Activated CD8-positive, alpha-beta memory T cell treated with anti-CD3 and anti-CD28 coated beads, Interleukin-2, amount 10 ng/mL, durations not matched to agents 7 days and 5 days (primary cell): ENCODE results near the gene SLC2A4RG. TPM values are rescaled to one million over a fixed set of nuclear protein-coding genes. Genes with fewer than 3 reads are reported as not detected.

Experiments
- ATAC-seq: fragments of 150-1000 bp; cut with Tn5 transposase; one replicate; pipeline ENCODE4 v1.10.0; 2021; ENCODE audit warnings: moderate library complexity
- CTCF ChIA-PET: fragments of 350-600 bp; sonication (Branson Sonifier 250); formaldehyde crosslinking; loops from one replicate; lab custom pipeline; 2021; ENCODE audit warnings: antibody characterized with exemption; lab: Charles Lee
- DNase-seq: peaks from one replicate; pipeline ENCODE4 v3.0.0-alpha.2; 2020
- H3K27ac Mint-ChIP-seq: one replicate; pipeline ENCODE4 v1.8.0; 2021; ENCODE audit warnings: mild to moderate bottlenecking, mixed read lengths
- H3K27me3 Mint-ChIP-seq: one replicate; pipeline ENCODE4 v1.8.0; 2021; ENCODE audit warnings: mixed read lengths
- H3K36me3 Mint-ChIP-seq: one replicate; pipeline ENCODE4 v1.8.0; 2021; ENCODE audit warnings: mild to moderate bottlenecking, mixed read lengths
- H3K4me1 Mint-ChIP-seq: one replicate; pipeline ENCODE4 v1.8.0; 2021; ENCODE audit warnings: mixed read lengths
- H3K4me3 Mint-ChIP-seq: one replicate; pipeline ENCODE4 v1.8.0; 2021; ENCODE audit warnings: mild to moderate bottlenecking, moderate library complexity, mixed read lengths
- H3K9me3 Mint-ChIP-seq: one replicate; pipeline ENCODE4 v1.8.0; 2022; ENCODE audit warnings: low read depth, mixed read lengths
- total RNA-seq, 2 experiments: library from RNA; stranded (reverse); gene quantifications; one replicate each; pipeline ENCODE4 v1.2.3, GENCODE V29; 2021

Gene SLC2A4RG
- total RNA-seq, 2 experiments from 2014 or later, result 69.9 to 111 TPM

- no peak overlapping the region for H3K27ac Mint-ChIP-seq
- no peaks in the 10 kb centered on the region for H3K9me3 Mint-ChIP-seq
Observed at GRCh38 chr20:63703471-63703975, 36.1 kb upstream of the SLC2A4RG start.

DNA sequence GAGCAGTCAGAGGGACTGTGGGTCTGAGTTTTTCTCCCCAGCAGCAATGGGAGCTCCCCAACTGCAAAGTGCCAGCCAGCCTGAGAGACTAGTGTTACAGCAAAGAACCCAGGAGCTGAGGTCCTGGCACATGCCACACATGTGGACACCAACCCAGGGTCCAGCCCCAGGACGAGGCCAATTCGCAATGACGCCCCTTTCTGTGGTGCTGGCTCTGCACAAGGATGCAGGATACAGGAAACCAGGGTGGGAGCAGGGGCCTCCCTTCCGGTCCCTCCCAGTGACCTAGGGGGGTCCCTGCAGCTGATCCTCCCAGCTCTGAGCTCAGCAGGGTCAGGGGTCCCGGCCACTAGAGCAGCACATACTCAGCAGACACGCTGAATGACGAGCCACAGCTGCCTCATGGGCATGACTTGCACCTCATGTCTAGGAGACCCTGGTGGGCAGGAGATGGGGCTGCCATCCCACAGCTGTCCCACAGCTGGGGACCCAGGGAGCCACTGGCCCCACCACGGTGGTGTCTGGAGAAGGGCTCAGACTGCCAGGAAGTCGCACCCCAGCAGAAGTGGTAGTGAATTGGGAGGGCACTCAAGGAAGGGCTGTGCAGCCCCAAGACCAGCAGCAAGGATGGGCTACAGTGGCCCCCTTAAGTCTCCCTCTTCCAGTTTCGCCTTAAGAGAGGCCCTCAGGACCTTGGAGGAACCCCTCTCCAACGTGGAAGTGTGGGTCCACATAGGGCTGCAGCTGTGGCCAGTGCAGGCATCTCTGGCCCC lies 35.4 kb upstream of the SLC2A4RG start:
- ATAC-seq (no peak), DNase-seq (no peak)
- Mint-ChIP-seq H3K4me3 (no peak overlapping the region), H3K9me3 (no peaks in the 10 kb centered on the region), H3K27me3 (no peaks in the 10 kb centered on the region), H3K36me3 (peaks cover 23% of the 10 kb centered on the region), H3K27ac (no peak overlapping the region), H3K4me1 (peaks cover 41% of the 10 kb centered on the region)
- CTCF ChIA-PET, result interaction anchor here (0.9 kb wide), 1 partner anchor 10 kb away, joined by 3 read pairs; no protein-coding TSS in a partner anchor

More at GRCh38 chr20:63703471-63703975, 36.1 kb upstream of the SLC2A4RG start:
- H3K4me1 Mint-ChIP-seq, result peaks cover 38% of the 10 kb centered on the region
- DNase-seq (peak; percentile 39), ATAC-seq (no peak)
- H3K36me3 Mint-ChIP-seq, result peaks cover 18% of the 10 kb centered on the region
- CTCF ChIA-PET, result no interaction called here
- no peaks in the 10 kb centered on the region for H3K27me3 Mint-ChIP-seq
- no peak overlapping the region for H3K4me3 Mint-ChIP-seq

DNA sequence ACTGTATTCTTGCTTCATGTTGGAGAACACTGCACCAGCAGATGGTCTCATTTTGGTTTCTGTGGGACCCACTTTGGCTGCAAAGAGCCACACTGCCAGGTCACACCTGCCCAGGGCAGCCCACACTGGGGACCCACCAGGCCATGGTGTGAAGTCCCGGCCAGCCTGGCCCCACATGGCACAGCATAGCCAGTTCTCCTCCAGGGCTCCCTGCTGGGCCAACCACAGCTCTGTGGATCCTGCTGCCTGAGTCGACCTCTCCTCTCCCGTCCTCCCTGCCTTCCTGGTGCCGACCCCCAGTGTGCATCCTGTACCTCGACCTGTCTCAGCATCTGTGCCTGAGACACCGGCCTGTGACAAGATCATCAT lies 34.8 kb upstream of the SLC2A4RG start:
- H3K9me3 Mint-ChIP-seq, result no peaks in the 10 kb centered on the region
- no peak for ATAC-seq
- peaks cover 42% of the 10 kb centered on the region for H3K4me1 Mint-ChIP-seq
- H3K27ac Mint-ChIP-seq, result no peak overlapping the region
- no peaks in the 10 kb centered on the region for H3K27me3 Mint-ChIP-seq
- no peak overlapping the region for H3K4me3 Mint-ChIP-seq
- H3K36me3 Mint-ChIP-seq, result peaks cover 27% of the 10 kb centered on the region
- CTCF ChIA-PET, result interaction anchor here (0.9 kb wide), 1 partner anchor 11 kb away, joined by 3 read pairs; no protein-coding TSS in a partner anchor
- DNase-seq, result no peak

GRCh38 chr20:63705232-63706026 lies 34.1 kb upstream of the SLC2A4RG start:
- no peak for DNase-seq
- Mint-ChIP-seq H3K4me1 (peaks cover 47% of the 10 kb centered on the region), H3K36me3 (peaks cover 29% of the 10 kb centered on the region), H3K27me3 (no peaks in the 10 kb centered on the region), H3K27ac (peak overlapping the region; percentile 32), H3K4me3 (no peak overlapping the region), H3K9me3 (no peaks in the 10 kb centered on the region)
- ATAC-seq, result no peak
- CTCF ChIA-PET, result interaction anchor here (0.9 to 3.9 kb wide), 6 partner anchors 31 to 269 kb away, joined by 3 to 31 read pairs (median 24); partner anchors contain the start of genes LIME1 and TPD52L2

DNA sequence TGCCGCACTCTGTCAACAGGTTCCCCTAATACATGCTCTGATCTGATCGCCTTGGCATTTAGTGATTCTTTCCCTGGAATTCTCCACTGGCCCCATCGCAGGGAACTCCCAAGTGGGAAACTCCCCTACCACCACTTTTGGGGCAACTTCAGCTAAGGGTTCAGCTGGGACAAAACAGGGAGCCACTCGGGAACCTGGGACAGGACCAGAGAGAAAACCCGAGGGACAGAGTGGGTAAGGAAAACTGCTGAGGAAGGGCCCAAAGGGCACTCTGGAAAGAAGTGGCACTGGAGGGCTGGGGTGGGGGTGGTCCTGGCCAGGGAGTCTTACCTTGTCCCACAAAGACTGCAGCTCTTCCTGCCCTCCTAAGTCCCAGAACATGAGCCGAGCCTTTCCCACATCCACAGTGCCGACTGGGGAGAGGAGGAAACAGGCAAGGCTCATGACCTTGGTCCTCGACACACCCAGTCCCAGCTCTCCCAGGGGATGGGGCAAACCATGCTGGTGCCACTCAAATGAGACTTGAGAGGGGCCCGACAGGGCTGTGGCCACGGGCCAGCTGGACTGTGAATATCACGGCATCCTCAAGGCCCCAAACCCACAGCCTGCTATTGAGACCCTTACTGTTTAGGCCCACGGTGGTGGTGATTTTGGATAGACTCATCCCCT lies 33.4 kb upstream of the SLC2A4RG start:
- H3K4me1 Mint-ChIP-seq, result peaks cover 50% of the 10 kb centered on the region
- H3K9me3 Mint-ChIP-seq, result no peaks in the 10 kb centered on the region
- ATAC-seq (no peak), DNase-seq (no peak)
- peak overlapping the region; percentile 71 for H3K27ac Mint-ChIP-seq
- H3K4me3 Mint-ChIP-seq, result peak overlapping the region; percentile 83
- peaks cover 36% of the 10 kb centered on the region for H3K36me3 Mint-ChIP-seq
- no peaks in the 10 kb centered on the region for H3K27me3 Mint-ChIP-seq
- CTCF ChIA-PET, result interaction anchor here (0.7 to 3.9 kb wide), 12 partner anchors 13 to 268 kb away, joined by 3 to 31 read pairs (median 7); partner anchors contain the start of genes LIME1, PTK6 and TPD52L2

DNA sequence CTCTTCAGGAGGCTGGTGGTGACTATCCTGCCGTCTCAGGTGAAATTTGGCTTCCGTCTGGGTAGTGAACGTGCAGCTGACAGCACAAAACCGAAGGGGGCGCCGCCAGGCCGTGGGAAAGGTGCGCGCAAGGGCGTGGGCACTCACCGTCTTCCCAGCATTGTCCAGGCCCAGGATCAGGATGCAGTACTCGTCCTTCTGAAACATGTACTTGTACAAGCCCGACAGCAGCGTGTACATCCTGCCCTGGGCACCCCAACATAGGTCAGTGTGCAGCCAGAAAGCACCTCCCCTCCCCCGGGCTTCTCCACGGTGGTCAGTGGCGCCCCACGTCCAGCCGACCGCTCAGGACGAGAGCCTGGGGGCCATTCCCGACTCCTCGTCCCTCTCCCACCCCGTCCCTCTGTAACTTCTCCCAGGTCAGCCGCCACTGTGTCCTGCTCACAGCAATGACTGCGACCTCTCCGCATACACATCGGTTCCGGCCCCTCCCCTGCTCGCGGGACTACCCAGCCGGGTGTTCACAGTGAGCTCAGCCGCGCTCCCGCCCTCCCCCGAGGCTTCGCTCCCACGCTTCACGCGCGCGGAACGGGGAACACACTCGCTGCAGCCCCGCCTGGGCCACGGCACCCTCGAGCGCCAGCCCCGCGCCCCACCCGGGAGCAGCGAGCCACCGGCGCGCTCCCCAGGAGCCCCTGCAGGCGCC lies 32.6 kb upstream of the SLC2A4RG start:
- Mint-ChIP-seq H3K4me1 (peaks cover 53% of the 10 kb centered on the region), H3K4me3 (peak overlapping the region; percentile 83), H3K36me3 (peaks cover 44% of the 10 kb centered on the region), H3K27me3 (no peaks in the 10 kb centered on the region), H3K9me3 (no peaks in the 10 kb centered on the region), H3K27ac (peak overlapping the region; percentile 71)
- CTCF ChIA-PET, result interaction anchor here (0.7 to 3.9 kb wide), 17 partner anchors 9 to 273 kb away, joined by 3 to 31 read pairs (median 7); partner anchors contain the start of genes LIME1, PRPF6, PTK6 and SAMD10
- DNase-seq, result peak; percentile 80
- ATAC-seq, result peak; percentile 61

GRCh38 chr20:63707558-63708300 lies 31.8 kb upstream of the SLC2A4RG start, which contains the start of the genes ARFRP1 and ZGPAT:
Gene ARFRP1, minus strand, starts transcription at chr20:63707976. Its CDS starts 885 bp downstream, at chr20:63707091.
Gene ZGPAT, plus strand, starts transcription at chr20:63708039. Its CDS starts 542 bp downstream, at chr20:63708581.
- CTCF ChIA-PET, result interaction anchor here (0.7 to 3.9 kb wide), 19 partner anchors 10 to 272 kb away, joined by 3 to 31 read pairs (median 6); partner anchors contain the start of genes GMEB2, LIME1, PRPF6 and PTK6
- peaks cover 51% of the 10 kb centered on the region for H3K36me3 Mint-ChIP-seq
- no peaks in the 10 kb centered on the region for H3K27me3 Mint-ChIP-seq
- H3K27ac Mint-ChIP-seq, result peak within 1 kb of the TSS; percentile 77
- peaks cover 56% of the 10 kb centered on the region for H3K4me1 Mint-ChIP-seq
- DNase-seq, result peak; percentile 91
- no peaks in the 10 kb centered on the region for H3K9me3 Mint-ChIP-seq
- ATAC-seq, result peak; percentile 82
- H3K4me3 Mint-ChIP-seq, result peak within 1 kb of the TSS; percentile 83

DNA sequence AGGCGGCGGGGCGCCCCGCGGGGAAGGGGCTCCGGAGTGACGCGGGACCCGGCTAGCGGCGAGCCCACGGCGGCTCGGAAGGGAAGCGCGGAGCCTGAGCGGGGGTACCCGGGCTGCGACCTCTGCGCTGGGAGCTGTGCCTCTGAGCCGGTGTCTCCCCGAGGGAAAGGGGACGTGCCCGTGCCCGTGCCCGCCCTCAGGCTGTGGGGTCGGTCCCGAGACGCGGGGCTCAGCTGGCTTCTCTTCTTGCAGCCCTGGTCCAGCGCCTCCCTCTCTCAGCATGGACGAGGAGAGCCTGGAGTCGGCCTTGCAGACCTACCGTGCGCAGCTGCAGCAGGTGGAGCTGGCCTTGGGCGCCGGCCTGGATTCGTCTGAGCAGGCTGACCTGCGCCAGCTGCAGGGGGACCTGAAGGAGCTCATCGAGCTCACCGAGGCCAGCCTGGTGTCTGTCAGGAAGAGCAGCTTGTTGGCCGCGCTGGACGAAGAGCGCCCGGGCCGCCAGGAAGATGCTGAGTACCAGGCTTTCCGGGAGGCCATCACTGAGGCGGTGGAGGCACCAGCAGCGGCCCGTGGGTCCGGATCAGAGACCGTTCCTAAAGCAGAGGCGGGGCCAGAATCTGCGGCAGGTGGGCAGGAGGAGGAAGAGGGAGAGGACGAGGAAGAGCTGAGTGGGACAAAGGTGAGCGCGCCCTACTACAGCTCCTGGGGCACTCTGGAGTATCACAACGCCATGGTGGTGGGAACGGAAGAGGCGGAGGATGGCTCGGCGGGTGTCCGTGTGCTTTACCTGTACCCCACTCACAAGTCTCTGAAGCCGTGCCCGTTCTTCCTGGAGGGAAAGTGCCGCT lies 31.1 kb upstream of the SLC2A4RG start:
- CTCF ChIA-PET, result interaction anchor here (0.8 to 3.9 kb wide), 17 partner anchors 11 to 349 kb away, joined by 3 to 31 read pairs (median 7); partner anchors contain the start of genes GMEB2, LIME1, PRPF6 and SAMD10
- H3K36me3 Mint-ChIP-seq, result peaks cover 54% of the 10 kb centered on the region

GRCh38 chr20:63709149-63709527 lies 30.4 kb upstream of the SLC2A4RG start:
- peaks cover 58% of the 10 kb centered on the region for H3K36me3 Mint-ChIP-seq
- no peaks in the 10 kb centered on the region for H3K27me3 Mint-ChIP-seq
- CTCF ChIA-PET, result interaction anchor here (0.8 to 3.9 kb wide), 4 partner anchors 28 to 348 kb away, joined by 3 to 31 read pairs (median 16); partner anchors contain the start of genes LIME1, SLC2A4RG and TPD52L2
- no peak overlapping the region for H3K27ac Mint-ChIP-seq
- peak; percentile 40 for DNase-seq
- peaks cover 54% of the 10 kb centered on the region for H3K4me1 Mint-ChIP-seq
- peak overlapping the region; percentile 83 for H3K4me3 Mint-ChIP-seq
- peaks cover under 1% of the 10 kb centered on the region for H3K9me3 Mint-ChIP-seq
- ATAC-seq, result no peak

More for the DNA sequence above, 31.1 kb upstream of the SLC2A4RG start:
- H3K4me3 Mint-ChIP-seq, result peak overlapping the region; percentile 83
- peak; percentile 14 for ATAC-seq
- no peaks in the 10 kb centered on the region for H3K9me3 Mint-ChIP-seq
- H3K4me1 Mint-ChIP-seq, result peaks cover 54% of the 10 kb centered on the region
- H3K27me3 Mint-ChIP-seq, result no peaks in the 10 kb centered on the region
- peak; percentile 43 for DNase-seq
- peak overlapping the region; percentile 77 for H3K27ac Mint-ChIP-seq

DNA sequence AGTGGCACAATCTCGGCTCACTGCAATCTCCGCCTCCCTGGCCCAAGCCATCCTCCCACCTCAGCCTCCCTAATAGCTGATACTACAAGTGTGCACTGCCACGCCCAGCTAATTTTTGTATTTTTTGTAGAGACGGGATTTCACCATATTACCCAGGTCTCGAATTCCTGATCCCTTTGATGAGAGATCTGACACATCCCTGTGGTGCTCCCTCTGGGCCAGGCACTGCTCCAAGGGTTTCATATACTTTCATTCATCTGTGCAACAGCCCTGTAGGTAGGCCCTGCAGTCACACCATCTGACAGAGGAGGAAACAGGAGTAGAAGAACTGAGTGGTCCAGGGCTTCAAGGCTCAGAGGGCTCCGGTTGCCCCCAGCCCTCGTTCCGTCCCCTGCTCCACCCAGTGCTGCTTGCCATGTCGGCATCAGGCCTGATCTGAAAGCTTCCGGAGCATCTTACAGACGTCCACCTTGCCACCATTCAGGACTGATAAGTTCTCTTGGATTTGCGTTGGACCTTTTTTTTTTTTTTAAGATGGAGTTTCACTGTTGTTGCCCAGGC lies 28.4 kb upstream of the SLC2A4RG start:
- no peaks in the 10 kb centered on the region for H3K27me3 Mint-ChIP-seq
- no peak for ATAC-seq
- H3K36me3 Mint-ChIP-seq, result peaks cover 64% of the 10 kb centered on the region
- DNase-seq, result no peak
- H3K27ac Mint-ChIP-seq, result no peak overlapping the region
- no peak overlapping the region for H3K4me3 Mint-ChIP-seq
- peaks cover 50% of the 10 kb centered on the region for H3K4me1 Mint-ChIP-seq
- peaks cover 5% of the 10 kb centered on the region for H3K9me3 Mint-ChIP-seq
- CTCF ChIA-PET, result interaction anchor here (1.8 kb wide), 1 partner anchor 11 kb away, joined by 4 read pairs; no protein-coding TSS in a partner anchor
